ENCODE data around the gene TANC2. TPM values are rescaled to one million over a fixed set of nuclear protein-coding genes. Genes with fewer than 3 reads are reported as not detected.

TANC2 gene
- total and polyA plus RNA-seq, 12 donors = 1.5 to 50.7 (median 13.3) TPM

- intact Hi-C loops (cut with DNase I) = no loop called here
- H3K4me3 ChIP-seq = no peak overlapping the region
- no peak overlapping the region for H3K27ac ChIP-seq
- H3K9me3 ChIP-seq (replicated peaks in 1 of 3) = no peaks in the 10 kb centered on the region
- H3K27me3 ChIP-seq = no peaks in the 10 kb centered on the region
- 92 to 96% (median 95%) methylated on average over 3 of the region's 3 CpGs for WGBS, 4 donors
- H3K36me3 ChIP-seq (replicated peaks in 1 of 2) = no peaks in the 10 kb centered on the region
- DNase-seq = no peak
- no peaks in the 10 kb centered on the region for H3K4me1 ChIP-seq (replicated peaks in 1 of 2)
- TF ChIP-seq CTCF (IDR thresholded peaks at IDR 0.05) (no peak), POLR2A (IDR thresholded peaks at IDR 0.05) (no peak)
Measured at GRCh38 chr17:62999736-63000135, 33.7 kb downstream of the TANC2 start.

- H3K4me1 ChIP-seq (replicated peaks in 1 of 2) = no peaks in the 10 kb centered on the region
- H3K4me3 ChIP-seq = no peak overlapping the region
- TF ChIP-seq CTCF (IDR thresholded peaks at IDR 0.05) (no peak), POLR2A (IDR thresholded peaks at IDR 0.05) (no peak)
- intact Hi-C loops (cut with DNase I) = no loop called here
- H3K36me3 ChIP-seq (replicated peaks in 1 of 2) = no peaks in the 10 kb centered on the region
- no peak overlapping the region for H3K27ac ChIP-seq
- DNase-seq = no peak
- 93 to 98% (median 94%) methylated on average over 5 of the region's 5 CpGs for WGBS, 4 donors
- no peaks in the 10 kb centered on the region for H3K27me3 ChIP-seq
- H3K9me3 ChIP-seq (replicated peaks in 1 of 3) = no peaks in the 10 kb centered on the region
Measured at GRCh38 chr17:63001689-63002394, 35.8 kb downstream of the TANC2 start.

GRCh38 chr17:63002625-63003024, 36.6 kb downstream of the TANC2 start:
- H3K4me3 ChIP-seq = no peak overlapping the region
- TF ChIP-seq CTCF (IDR thresholded peaks at IDR 0.05) (no peak), POLR2A (IDR thresholded peaks at IDR 0.05) (no peak)
- H3K36me3 ChIP-seq (replicated peaks in 1 of 2) = no peaks in the 10 kb centered on the region
- no peak for DNase-seq
- WGBS, 4 donors = 91 to 99% (median 97%) methylated on average over 2 of the region's 2 CpGs
- no peak overlapping the region for H3K27ac ChIP-seq
- no peaks in the 10 kb centered on the region for H3K9me3 ChIP-seq (replicated peaks in 1 of 3)
- H3K27me3 ChIP-seq = no peaks in the 10 kb centered on the region
- intact Hi-C loops (cut with DNase I) = no loop called here
- no peaks in the 10 kb centered on the region for H3K4me1 ChIP-seq (replicated peaks in 1 of 2)

GRCh38 chr17:63015824-63016223, 49.8 kb downstream of the TANC2 start:
- DNase-seq = no peak
- H3K4me1 ChIP-seq (replicated peaks in 1 of 2) = no peaks in the 10 kb centered on the region
- no peak overlapping the region for H3K27ac ChIP-seq
- WGBS, 4 donors = 86 to 94% (median 89%) methylated on average over 4 of the region's 4 CpGs
- H3K4me3 ChIP-seq = no peak overlapping the region
- TF ChIP-seq CTCF (IDR thresholded peaks at IDR 0.05) (no peak), POLR2A (IDR thresholded peaks at IDR 0.05) (no peak)
- H3K9me3 ChIP-seq (replicated peaks in 1 of 3) = no peaks in the 10 kb centered on the region
- H3K27me3 ChIP-seq = no peaks in the 10 kb centered on the region
- no peaks in the 10 kb centered on the region for H3K36me3 ChIP-seq (replicated peaks in 1 of 2)
- intact Hi-C loops (cut with DNase I) = no loop called here

MicroRNAs encoded within 50 kb of the gene (microRNA counts, 767-probe panel; counts per million panel counts)
- microRNA hsa-miR-633 = 0 counts per million in 2 donors

Small RNA genes lying within 50 kb of the gene (microRNA-seq; reads per million reads assigned to microRNA genes)
- gene MIR633 = 0 reads per million in 3 donors

Small RNA genes lying within 50 kb of the gene (small RNA-seq; reads per million reads assigned to genes)
- gene MIR633 = 0 reads per million in 2 donors

Other genes with a start within 250 kb of the TANC2 start
- under 1 TPM in 1 of 9 donors, not detected in 8; 0.39 TPM for gene MARCHF10, start 157.9 kb upstream of the TANC2 start, total RNA-seq
- under 1 TPM; 0.31 to 0.64 (median 0.47) TPM for gene MARCHF10, start 157.9 kb upstream of the TANC2 start, polyA plus RNA-seq

Measured in adrenal gland (tissue), 12 donors.